Loucy (cell line): ENCODE data around the gene CSPG4.
"Not testable (repeated sequence)": the region's sequence is repeated elsewhere in the genome, so short reads cannot be mapped to it uniquely, and the experiment has no call there.

Experiments
- H2AFZ ChIP-seq: fragments of 200-600 bp; sonication (generic); 2 replicates; pipeline ENCODE4 v1.6.0; 2016; ENCODE audit warnings: antibody characterized with exemption, mild to moderate bottlenecking, low read length, moderate library complexity
- H3F3A ChIP-seq: fragments of 200-600 bp; 2 replicates; pipeline ENCODE4 v1.6.0; 2016; ENCODE audit warnings: antibody characterized with exemption, low read depth, mild to moderate bottlenecking
- H3K27me3 ChIP-seq: fragments of 200-600 bp; sonication (generic); 2 replicates; pipeline ENCODE4 v1.6.1; 2014; ENCODE audit warnings: low read length, mild to moderate bottlenecking; ENCODE audit not compliant: insufficient read depth, poor library complexity, severe bottlenecking
- H3K36me3 ChIP-seq: fragments of 200-600 bp; sonication (generic); 2 replicates; pipeline ENCODE4 v1.6.1; 2016; ENCODE audit warnings: low read length; ENCODE audit not compliant: insufficient read depth
- H3K4me1 ChIP-seq: fragments of 200-600 bp; sonication (generic); 2 replicates; pipeline ENCODE4 v1.5.1; 2014; ENCODE audit warnings: low read length, mild to moderate bottlenecking; ENCODE audit not compliant: insufficient read depth, poor library complexity, severe bottlenecking
- H3K4me2 ChIP-seq: fragments of 200-600 bp; sonication (generic); 2 replicates; pipeline ENCODE4 v1.6.0; 2014; ENCODE audit warnings: antibody characterized with exemption, low read length, low read depth, mild to moderate bottlenecking; ENCODE audit not compliant: poor library complexity, severe bottlenecking
- H3K4me3 ChIP-seq: fragments of 200-600 bp; sonication (generic); 2 replicates; pipeline ENCODE4 v1.5.1; 2014; ENCODE audit warnings: low read length, mild to moderate bottlenecking, mixed read lengths; ENCODE audit not compliant: poor library complexity, severe bottlenecking
- H3K79me2 ChIP-seq: fragments of 200-600 bp; sonication (generic); 2 replicates; pipeline ENCODE4 v1.6.1; 2014; ENCODE audit warnings: low read length; ENCODE audit not compliant: insufficient read depth
- H3K9ac ChIP-seq: fragments of 200-600 bp; sonication (generic); 2 replicates; pipeline ENCODE4 v1.6.0; 2014; ENCODE audit warnings: mild to moderate bottlenecking, low read depth, low read length, moderate library complexity; ENCODE audit not compliant: poor library complexity, severe bottlenecking
- H3K9me2 ChIP-seq: fragments of 200-600 bp; sonication (generic); replicated peaks from 2 replicates; pipeline ENCODE4 v1.6.1; 2016; ENCODE audit warnings: low read depth, low read length, mixed read lengths
- H3K9me3 ChIP-seq: fragments of 200-600 bp; sonication (generic); 2 replicates; pipeline ENCODE4 v1.6.1; 2014; ENCODE audit warnings: mild to moderate bottlenecking, antibody characterized with exemption, low read length, low read depth; ENCODE audit not compliant: insufficient read depth
- H4K20me1 ChIP-seq: fragments of 200-600 bp; sonication (generic); 2 replicates; pipeline ENCODE4 v1.6.0; 2014; ENCODE audit warnings: antibody characterized with exemption, low read length, mild to moderate bottlenecking; ENCODE audit not compliant: insufficient read depth, poor library complexity, severe bottlenecking
- EZH2phosphoT487 ChIP-seq: fragments of 200-600 bp; IDR thresholded peaks from 2 replicates; pipeline ENCODE4 v1.6.1; 2018; ENCODE audit warnings: antibody characterized with exemption, mild to moderate bottlenecking, moderate library complexity, borderline replicate concordance
- TF ChIP-seq, protein P1 (sequence below): fragments of 200-600 bp; sonication (generic); conservative IDR thresholded peaks from 2 replicates; pipeline ENCODE4 v1.5.1; 2014; ENCODE audit warnings: mild to moderate bottlenecking, antibody characterized with exemption, low read length

The CSPG4 gene

DNA sequence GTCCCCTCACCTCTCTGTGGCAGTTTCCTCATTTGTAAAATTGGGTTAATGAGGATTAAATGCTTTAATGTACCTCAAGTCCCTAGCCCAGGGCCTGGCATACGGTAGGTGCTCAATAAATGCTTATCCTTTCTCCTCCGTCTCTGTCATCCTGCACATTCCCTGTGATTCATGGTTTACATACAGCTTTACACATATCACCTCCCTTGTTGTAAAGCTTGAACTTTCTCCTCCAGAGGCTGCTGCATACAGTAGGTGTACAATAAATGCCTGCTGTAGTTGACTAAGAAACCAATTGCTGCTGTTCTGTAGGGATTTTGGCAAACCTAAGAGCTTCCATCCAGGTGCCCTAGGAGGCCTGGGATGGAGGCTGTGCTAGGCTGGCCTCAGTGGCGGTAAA is 1.5 kb upstream of the CSPG4 start:
- Histone ChIP-seq H3K9me2 (no peaks in the 10 kb centered on the region), H3K4me1 (no peaks in the 10 kb centered on the region), H3K4me2 (no peak overlapping the region), H3F3A (no peaks in the 10 kb centered on the region), H3K27me3 (no peaks in the 10 kb centered on the region), H3K9me3 (no peaks in the 10 kb centered on the region), H2AFZ (no peak overlapping the region), H3K9ac (no peak overlapping the region), H4K20me1 (no peaks in the 10 kb centered on the region), H3K4me3 (no peak overlapping the region), H3K79me2 (no peaks in the 10 kb centered on the region), H3K36me3 (no peaks in the 10 kb centered on the region)
- TF ChIP-seq, protein P1, sequence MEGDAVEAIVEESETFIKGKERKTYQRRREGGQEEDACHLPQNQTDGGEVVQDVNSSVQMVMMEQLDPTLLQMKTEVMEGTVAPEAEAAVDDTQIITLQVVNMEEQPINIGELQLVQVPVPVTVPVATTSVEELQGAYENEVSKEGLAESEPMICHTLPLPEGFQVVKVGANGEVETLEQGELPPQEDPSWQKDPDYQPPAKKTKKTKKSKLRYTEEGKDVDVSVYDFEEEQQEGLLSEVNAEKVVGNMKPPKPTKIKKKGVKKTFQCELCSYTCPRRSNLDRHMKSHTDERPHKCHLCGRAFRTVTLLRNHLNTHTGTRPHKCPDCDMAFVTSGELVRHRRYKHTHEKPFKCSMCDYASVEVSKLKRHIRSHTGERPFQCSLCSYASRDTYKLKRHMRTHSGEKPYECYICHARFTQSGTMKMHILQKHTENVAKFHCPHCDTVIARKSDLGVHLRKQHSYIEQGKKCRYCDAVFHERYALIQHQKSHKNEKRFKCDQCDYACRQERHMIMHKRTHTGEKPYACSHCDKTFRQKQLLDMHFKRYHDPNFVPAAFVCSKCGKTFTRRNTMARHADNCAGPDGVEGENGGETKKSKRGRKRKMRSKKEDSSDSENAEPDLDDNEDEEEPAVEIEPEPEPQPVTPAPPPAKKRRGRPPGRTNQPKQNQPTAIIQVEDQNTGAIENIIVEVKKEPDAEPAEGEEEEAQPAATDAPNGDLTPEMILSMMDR: no peak
- no peak for TF ChIP-seq EZH2phosphoT487

DNA sequence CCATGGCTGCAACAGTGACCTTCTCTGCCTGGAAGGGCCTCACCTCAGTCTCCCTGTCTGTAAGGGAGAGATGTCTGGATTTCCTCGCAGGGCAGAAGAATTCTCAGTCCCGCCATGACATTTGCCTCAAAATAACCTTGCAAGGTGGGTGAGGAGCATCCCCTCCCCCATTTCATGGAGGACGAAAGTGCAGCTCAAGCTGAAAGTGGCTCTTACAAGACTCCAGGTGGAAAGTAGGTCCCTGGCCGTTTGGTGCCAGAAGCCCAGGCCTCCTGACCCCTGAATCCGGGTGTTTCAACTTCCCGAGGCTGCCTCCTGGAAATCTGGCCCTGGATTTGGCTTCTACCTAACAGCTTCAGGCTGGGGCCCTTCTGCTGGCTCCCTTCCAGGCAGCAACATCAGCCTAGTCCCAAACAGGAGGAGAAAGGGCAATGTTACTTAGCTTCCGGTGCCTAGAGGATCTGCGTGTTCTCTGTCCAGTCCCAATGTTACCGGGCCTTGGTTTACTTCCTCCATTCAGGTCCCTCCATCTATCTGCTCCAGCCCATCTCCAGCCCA is 769 bp upstream of the CSPG4 start:
- Histone ChIP-seq H3K9ac (no peak overlapping the region), H3F3A (no peaks in the 10 kb centered on the region), H4K20me1 (no peaks in the 10 kb centered on the region), H3K9me3 (no peaks in the 10 kb centered on the region), H3K79me2 (no peaks in the 10 kb centered on the region), H3K9me2 (no peaks in the 10 kb centered on the region), H3K4me1 (no peaks in the 10 kb centered on the region), H3K27me3 (no peaks in the 10 kb centered on the region), H3K4me3 (no peak overlapping the region), H3K36me3 (no peaks in the 10 kb centered on the region), H3K4me2 (no peak overlapping the region), H2AFZ (no peak overlapping the region)
- no peak for TF ChIP-seq EZH2phosphoT487

DNA sequence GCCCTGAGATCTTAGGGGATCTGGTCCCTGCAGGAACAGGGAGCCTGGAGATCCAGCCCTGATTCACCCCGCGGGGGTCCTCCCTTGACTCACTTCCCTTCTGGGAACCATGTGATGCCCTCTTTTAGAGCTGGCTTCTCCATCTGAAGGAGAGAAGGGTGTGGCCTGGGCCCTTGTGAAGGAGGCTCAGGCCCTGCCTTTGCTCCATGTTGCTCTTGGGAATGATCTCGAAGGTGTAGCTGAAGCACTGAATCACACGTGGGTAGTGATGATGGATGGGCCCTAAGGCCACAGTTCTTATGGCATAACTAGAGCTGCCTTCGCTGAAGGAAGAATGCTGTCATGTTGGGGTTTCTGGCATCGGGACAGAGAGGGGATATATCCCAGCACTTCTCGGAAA is 1.2 kb downstream of the CSPG4 start:
- H3K9me3 ChIP-seq, H3K9ac ChIP-seq, H4K20me1 ChIP-seq, H3K4me1 ChIP-seq, H3K36me3 ChIP-seq, H2AFZ ChIP-seq, H3K27me3 ChIP-seq, H3K4me3 ChIP-seq, H3K4me2 ChIP-seq, H3K9me2 ChIP-seq, H3F3A ChIP-seq, H3K79me2 ChIP-seq: not testable (repeated sequence)

DNA sequence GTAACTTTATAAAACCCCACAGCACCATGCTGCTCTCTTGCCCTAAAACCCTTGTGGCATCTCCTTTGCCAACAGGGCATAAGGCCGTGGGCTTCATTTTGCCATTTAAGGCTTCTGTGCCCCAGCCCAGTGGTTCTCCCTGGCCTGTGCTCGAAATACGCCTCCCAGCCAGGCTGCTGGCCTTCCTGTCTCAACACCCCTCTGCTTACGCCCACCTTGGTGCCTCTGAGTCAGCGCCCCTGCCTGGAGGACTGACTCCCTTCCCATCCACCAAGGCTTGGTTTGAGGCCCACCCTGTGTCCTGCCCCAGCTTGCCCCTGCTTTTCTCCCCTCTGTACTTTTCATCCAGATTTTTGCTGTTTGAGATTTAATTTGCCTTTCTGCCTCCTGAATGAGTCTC is 1.8 kb downstream of the CSPG4 start:
- H3K4me3 ChIP-seq, H3K9me3 ChIP-seq, H3K9me2 ChIP-seq, H3K4me2 ChIP-seq, H3K4me1 ChIP-seq, H3K79me2 ChIP-seq, H3K9ac ChIP-seq, H3F3A ChIP-seq, H3K36me3 ChIP-seq, H3K27me3 ChIP-seq, H4K20me1 ChIP-seq, H2AFZ ChIP-seq: not testable (repeated sequence)

DNA sequence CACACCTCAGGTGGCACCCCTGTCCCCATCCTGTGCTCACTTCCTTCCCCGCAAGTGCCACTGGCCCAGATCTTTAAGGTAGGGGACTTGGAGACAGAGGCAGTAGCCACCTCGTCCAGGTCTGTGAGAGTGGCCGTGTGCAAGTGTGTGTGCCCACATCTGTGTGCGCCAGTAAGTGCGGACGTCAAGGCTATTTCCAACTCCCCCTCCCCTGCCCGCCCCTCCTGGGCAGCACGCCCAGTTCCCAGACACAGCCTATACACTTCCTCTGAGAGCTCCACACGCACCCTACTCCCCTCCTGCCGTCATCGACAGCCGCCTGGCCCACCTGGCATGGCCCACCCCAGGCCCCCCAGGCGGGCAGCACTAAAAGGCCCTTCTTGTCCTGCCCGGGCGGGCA is 3.2 kb downstream of the CSPG4 start:
- H3K27me3 ChIP-seq, H3K9me2 ChIP-seq, H3K79me2 ChIP-seq, H3K4me2 ChIP-seq, H4K20me1 ChIP-seq, H3F3A ChIP-seq, H3K36me3 ChIP-seq, H2AFZ ChIP-seq, H3K9me3 ChIP-seq, H3K9ac ChIP-seq, H3K4me1 ChIP-seq, H3K4me3 ChIP-seq: not testable (repeated sequence)
